Cerebellar cortex (tissue), 1 donor: Measurements from ENCODE around the gene MOB1A.
A peak's percentile ranks its signal among the peaks of the same experiment; 100 is the strongest.
"Not testable (repeated sequence)": the region's sequence is repeated elsewhere in the genome, so short reads cannot be mapped to it uniquely, and the experiment has no call there.

Source experiments
- DNase-seq: peaks from one replicate; pipeline ENCODE4 v3.0.0-alpha.2; 2015; ENCODE audit warnings: low spot score

The MOB1A gene

DNA sequence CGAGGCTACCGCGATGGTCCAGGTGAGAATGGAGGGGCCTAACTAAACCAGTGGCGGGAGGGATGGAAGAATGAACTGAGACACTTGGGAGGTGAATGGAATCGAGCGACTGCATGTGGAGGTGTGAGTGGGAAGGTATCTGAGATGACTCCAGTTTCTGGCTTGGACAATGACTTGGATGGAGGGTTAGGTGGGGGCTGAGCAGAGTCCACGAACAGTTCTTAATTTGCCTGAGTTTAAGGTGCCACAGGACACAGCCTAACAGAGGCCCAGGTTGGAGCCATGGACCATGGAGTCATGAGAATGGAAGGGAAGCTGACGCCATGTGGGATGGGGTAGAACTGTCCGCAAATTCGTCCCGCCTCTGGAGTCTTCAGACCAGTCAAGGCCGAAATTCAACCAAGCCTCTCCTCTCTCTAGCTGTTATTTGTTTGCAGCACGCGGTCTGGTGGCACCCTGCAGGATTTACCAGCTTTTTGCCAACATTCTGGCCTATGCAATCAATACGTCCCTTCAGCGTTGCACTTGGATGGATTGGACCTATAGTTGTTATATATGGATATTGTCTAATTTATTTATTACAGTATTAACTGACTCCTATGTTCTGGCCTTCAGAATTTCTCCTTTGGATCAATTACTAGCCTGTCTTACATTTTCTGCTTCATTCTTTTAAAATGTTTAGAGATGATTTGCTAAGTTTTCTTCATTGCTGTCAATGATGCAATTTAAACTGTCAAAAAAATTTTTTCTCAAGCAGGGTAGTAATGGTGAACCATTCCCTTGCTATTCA is 30.0 kb downstream of the MOB1A start:
- DNase-seq = peak; percentile 57

DNA sequence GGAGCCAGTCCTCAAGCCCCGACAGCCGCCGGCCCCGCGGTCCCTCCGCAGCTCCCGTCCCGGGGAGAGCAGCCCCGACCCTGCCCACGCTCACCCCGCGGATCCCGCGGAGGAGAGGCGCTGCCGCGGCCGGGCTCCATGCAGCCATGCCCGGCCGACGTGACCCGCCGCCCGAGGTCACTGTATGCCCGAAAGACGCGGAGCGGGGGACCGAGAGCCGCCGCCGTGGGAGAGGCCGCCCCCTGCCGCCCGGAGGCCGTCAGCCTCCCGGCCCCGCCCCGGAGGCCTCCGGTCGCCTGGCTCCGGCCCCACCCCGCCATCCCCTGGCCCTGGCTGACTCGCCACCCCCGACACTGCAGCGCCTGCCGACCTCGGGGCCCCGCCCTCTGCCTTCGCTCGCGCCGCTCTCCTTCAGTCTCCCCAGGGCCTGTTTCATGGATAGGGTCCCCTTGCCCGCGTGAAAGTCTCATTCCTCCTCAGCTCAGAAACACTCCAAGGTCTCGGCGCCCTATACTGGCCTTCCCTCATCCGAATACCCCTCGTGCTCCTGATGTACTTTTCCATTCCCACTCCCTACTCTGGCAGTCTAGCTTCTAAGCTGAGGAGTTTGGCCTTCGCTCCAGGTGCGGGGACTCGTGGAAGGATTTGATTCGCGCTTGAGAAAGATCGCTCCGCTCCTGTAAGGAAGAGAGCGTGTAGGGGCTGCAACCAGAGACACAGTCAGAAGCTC is 30.8 kb downstream of the MOB1A start, which contains the start of gene BOLA3:
TSS of gene BOLA3 (minus strand) at position 186 of the 730 bp plus-strand sequence. CDS start at position 148, 38 bp downstream.
- peak; percentile 86 for DNase-seq

DNA sequence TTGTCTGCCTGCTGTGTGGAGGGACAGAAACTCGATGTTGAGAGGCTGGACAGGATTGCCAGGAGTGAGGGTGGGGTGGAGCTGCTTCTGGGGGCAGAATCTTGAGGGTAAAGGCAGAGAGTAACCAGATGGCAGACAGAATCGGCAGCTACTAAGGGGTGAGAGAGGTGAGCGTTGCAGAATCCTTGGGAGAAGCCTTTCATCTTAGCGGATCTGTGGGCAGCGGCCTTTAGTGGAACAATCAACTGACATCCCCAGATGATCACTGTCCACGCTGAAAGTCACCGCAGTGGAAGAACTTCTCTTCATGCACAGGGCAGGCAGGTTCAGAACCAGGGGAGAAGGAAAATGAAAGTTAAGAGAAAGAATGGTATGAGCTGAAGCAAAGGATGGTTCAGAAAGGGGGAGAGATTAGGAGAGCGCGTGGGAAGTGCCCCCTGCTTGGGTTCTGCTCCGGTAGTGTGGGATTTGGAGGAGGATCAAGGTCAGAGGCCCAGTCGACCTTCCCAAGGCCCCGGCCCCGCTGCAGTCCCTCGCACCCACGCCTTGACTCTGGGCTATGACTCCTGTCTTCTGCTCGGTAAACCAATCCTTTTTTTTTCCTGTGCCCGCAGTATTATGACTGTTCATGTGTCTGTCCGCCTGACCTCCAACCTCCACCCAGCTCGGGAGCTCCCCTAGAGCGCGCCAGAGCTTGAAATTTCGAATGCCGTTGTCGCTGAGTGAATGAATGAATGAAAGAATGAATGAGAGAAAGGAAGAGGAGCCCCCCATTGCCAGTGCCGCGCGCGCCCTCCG is 31.6 kb downstream of the MOB1A start:
- DNase-seq = peak; percentile 15

DNA sequence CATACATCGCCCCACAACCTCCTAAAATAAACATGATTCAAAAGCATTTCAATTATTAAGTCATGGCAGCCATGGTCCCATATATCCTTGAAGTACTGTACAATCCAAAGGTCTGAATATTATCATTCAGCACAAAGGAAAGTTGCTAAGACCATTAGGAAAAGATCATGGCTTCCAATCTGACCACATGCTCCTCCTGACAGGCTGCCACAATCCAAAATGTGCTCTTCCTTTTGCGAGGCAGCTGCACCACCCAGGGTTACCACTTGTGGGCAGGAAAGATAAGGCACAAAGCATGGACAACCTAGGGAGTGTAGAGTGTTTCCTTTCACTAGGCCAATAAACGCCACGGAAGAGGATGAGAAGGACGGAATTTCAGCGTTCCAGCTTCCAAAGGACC is 36.3 kb downstream of the MOB1A start:
- peak; percentile 51 for DNase-seq

DNA sequence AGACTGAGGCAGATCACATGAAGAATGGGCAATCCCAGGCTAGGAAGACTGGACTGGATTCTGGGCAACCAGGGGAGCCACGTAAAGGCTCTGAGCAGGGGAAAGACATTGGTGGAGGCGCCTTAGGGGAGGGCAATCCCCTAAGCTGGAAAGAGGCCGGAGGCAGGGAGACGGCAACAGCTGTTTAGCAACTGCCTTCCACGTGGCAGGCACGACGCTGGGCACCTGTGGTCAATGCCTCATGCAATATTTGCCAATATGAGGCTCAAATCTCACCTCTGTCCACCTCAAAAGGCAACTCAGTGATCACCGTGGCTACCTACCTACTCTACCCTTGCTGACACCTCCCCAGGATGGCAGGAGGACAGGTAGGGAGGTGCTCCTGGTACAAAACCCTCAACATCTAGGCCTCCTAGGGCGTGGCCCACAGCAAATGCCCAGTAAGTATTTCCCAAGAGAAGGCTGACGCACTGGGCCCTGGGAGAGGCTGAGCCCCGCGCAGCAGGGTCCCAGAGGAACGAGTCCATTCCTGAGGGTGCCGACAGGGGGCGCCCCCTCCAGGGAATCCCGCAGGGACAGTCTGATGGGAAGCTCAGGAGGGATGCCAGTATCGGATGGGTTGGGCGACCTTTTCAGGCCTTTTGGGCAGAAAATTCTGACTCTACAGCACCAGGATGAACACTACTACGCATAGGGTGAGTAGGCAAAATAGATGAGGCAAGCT is 39.9 kb downstream of the MOB1A start:
- DNase-seq = no peak

DNA sequence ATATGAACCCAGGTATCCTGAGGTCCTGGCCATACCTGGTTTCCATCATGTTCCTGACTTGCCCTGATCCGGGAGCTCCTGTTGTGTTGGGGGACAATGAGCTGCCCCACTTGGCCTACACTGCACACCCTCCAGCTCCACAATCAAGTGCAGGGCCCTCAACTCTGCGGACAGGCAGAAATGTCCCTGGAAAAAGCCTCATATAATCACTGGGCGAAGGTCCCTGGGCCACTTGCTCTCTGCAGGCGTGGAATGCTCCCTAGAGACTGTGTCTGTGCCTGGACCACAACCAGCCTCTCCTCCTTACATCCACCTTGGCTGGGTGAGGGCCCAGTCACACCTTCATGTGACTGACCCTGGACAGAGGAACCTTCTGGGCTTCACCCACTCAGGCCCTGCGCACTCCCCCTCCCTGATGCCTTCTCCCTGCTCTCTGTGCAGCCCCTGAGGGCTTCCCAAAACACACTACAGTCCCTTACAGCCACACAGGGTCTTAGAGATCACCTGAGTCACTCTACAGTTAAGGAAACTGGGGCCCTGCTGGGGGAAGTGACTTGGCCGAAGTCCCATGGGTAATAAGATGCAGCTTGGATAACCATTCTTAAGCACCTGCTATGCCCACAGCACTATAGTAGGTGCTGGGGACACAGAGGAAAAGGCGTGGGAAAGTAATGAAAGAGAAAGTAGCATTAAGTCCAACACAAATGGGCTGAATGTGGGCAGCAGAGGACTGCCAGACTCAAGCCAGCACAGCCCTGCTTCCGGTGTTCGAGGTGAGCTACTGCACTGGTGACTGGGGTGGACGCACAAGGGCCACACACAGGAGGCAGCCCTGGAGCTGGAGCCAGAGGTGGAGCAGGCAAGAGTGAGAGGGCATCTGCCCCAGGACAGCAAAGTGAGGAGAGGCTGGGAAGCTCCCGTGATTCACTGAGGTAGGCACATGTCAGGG is 40.8 kb downstream of the MOB1A start:
- DNase-seq = no peak

DNA sequence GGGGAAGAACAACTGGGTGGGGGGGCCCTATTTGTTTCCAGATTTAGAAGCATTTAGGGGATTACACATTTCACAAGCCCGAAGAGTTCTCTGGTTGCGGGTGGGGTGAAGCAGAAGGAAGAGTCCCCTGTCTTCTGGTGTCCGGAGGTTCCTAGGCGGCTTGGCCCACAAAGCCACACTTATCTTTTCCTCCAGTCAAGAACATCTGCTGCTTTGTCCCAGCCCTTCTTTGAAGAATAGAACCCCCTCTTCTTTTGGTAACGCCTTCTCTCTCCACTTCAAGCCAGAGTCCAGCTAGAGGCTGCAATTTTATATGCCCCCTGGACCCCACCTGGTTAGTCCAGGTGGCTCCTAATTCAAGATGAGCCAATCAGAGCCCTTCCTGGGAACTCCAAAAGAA is 46.8 kb downstream of the MOB1A start:
- DNase-seq = no peak

DNA sequence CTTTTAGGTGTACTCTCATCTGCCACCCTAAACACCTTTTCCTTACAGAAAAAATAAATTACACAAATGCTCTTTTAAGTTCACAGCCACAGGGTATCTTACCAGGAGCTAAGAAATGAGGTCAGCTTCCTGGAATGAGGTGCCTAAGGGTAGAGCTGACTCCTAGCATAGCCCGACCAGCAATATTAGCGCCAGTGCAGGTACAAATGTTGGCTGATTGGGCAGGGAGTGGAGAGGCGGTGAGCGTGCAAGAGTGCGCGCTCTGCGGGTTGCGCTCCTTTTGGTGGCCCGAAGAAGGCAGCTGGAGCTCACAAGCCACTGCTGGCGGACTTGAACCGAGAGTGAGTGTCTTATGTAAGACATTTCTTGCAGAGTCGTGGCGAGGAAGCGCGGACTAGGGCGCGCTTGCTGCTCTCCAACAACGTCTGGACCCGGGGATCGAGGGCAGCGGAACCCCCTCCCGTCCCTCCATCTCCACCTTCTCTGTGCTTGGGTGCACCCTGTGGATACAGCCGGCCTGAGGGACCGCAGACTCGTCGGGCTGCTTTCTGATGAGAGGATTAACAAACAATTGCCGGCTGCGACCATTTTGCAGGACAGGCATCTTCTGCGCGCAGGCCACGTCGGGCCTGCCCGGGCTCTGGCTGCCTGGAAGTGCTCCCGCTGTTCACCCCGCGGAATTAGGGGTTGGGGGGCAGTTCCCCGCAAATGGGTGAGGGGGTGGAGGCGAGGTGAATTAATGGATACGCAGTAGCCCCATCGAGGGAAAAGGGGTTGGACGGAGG is 48.3 kb downstream of the MOB1A start:
- DNase-seq = peak; percentile 28

DNA sequence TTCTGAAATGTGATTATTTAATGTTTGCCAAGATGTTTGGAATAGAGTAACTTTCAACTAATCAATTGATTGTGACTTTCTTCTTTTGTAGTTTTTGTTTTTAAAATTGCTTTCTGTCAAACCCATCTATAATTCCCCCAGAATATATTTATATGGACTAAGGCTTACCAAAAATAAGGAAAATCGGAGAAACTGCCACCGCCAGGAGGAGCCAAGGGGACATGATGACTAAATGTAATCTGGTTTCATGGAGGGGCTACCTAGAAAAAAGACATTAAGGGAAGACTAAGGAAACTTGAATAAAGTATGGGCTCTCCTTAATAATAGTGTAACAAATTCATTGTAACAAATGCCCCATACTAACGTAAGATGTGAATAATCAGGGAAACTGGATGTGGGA is 50.5 kb downstream of the MOB1A start:
- DNase-seq = no peak

DNA sequence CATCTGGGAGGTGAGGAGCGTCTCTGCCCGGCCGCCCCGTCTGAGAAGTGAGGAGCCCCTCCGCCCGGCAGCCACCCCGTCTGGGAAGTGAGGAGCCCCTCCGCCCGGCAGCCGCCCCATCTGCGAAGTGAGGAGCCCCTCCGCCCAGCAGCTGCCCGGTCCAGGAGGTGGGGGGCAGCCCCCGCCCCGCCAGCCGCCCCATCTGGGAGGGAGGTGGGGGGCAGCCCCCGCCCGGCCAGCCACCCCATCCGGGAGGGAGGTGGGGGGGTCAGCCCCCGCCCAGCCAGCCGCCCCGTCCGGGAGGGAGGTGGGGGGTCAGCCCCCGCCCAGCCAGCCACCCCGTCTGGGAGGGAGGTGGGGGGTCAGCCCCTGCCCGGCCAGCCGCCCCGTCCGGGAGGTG is 54.7 kb downstream of the MOB1A start:
- DNase-seq = not testable (repeated sequence)

DNA sequence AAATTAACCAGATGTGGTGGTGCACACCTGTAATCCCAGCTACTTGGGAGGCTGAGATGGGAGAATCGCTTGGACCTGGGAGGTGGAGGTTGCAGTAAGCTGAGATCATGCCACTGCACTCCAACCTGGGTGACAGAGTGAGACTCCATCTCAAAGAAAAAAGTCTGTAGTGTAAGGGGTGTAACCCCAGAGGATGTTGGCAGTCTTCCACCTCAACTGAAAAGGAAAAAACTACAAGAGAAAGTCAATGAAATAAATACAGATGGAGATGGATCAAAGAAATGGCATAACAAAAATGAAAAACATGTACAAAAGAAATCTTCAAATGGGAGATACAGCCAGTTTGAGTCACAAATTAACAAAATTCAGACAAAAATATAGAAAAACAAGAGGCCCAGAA is 56.8 kb downstream of the MOB1A start:
- DNase-seq = not testable (repeated sequence)

DNA sequence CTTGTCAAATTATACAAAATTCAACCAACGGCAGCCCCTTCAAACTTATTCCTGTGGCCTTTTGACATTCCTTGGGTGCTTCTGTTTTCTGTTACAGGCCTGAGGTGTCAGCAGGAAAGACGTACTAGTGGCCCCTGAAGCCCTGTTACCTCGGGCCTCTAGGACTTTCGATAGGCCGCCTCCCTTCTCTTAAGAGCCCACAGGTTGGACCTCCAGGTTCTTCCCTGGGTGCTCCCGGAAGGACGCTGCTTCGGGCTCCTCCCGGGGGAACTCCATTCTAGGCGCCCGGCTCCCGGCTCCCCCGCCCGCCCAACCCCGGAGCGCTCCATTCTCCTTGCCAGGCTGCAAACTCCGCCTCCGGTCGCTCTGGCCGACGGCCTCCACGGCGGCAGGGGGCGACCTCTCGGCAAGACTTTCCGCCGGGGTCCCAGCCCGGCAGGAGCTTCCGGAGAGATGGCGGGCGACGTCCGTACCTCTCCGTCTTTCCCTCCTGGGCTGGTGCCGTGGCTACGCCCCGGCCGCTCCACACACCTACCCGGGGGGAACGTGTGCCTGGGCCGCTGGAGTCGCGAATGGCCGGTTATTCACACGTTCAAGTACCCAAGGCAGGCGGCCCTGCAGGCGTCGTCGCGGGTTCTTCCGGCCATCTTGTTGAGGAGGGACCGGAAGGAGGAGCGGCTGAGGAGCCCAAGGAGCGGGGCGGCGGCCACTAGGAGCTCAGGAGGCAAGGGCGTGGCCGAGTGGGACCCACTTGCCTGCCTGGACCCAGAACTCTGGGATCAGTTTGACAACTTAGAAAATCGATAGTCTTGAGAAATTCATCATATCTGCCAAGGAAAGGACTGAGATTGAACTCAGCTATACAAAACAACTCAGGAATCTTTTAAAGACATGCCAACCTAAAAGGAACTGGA is 58.5 kb downstream of the MOB1A start:
- peak; percentile 70 for DNase-seq

DNA sequence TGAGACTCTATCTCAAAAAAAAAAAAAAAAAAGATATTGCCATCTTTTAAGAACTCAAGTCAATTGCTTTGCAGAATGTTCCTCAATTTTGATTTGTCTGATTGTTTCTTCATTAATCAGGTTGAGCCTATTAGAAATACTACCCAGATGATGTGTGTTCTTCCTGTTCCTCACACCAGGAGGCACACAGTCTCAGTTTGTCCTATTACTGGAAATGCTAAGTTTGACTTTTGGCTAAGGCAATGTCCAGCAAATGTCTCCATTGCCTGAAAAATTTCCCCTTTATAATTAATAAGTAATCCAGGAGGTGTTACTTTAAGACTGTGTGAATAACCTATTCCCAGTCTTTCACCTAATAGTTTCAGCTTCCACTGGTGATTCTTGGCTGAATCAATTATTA is 59.3 kb downstream of the MOB1A start:
- no peak for DNase-seq

DNA sequence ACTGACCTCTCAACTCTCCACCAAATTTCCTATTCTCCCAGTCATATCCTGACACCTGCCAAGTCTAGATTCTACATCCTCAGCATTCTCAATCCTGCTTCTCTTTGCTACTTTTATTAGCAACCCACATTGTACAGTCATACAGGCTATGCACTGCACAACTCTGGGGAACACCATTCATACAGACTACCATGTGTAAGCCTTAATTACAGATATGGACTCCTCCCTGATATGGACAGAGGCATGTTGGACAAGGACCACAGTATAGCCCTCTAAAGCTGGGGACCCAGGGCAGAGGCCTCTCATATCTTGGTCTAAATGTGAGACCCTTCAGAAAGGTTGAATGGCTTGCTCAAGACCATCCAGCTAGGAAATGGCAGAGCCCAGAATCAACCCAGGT is 67.3 kb downstream of the MOB1A start:
- DNase-seq = no peak

DNA sequence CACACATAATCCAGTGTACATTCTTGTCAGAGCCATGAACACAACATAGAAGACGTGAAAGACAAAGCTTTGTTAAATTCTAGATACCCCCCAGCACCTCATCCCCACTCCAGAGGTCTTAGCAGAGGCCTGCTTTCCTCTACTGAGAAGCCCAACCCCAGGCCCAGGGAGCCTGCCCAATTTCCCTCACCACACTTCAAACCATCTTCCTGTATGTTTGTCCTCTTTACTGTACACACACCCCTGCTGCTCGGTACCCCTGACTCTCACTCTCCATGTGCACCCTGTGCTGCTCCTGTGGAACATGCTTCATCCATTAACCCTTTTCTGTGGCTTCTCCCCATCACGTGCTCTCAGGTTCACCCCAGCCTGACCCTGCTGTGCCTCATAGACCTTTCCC is 68.1 kb downstream of the MOB1A start:
- DNase-seq = no peak

DNA sequence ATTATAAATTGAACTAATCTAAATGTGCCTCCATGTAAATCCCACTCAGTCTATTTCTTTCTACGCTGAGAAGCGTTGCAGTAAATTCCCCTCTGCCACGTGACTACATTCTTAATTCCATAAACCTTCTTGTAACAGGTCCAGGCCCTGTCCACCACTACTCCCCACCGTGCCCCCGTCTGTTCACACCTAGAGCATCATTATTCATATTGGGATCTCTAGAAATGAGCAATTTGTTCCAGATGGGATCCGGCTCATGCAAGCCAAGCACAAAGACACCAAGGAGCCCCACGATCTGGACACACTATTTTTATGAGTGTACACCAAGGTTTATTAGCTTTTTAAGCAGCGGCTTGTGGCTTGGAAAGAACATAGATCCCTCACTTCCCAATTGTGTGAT is 69.1 kb downstream of the MOB1A start:
- DNase-seq = peak; percentile 97

DNA sequence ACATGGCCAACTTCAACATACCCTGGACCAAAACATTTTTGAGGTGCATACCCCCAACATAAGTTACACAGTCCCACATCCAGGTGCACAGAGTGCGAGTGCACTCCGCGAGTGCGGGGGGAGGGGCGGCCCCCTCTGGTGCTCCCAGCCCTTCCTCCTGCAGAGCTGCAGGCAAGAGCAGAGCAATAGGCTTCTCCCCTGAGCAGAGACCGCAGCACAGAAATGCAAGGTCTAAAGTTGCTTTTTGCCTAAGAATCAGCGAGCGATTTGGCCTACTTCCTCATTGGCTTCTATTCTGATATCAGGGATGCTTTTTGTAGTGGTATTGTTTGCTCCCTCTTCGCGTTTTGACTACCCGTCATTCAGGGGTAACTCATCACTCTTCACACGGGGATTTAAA is 71.6 kb downstream of the MOB1A start:
- no peak for DNase-seq

DNA sequence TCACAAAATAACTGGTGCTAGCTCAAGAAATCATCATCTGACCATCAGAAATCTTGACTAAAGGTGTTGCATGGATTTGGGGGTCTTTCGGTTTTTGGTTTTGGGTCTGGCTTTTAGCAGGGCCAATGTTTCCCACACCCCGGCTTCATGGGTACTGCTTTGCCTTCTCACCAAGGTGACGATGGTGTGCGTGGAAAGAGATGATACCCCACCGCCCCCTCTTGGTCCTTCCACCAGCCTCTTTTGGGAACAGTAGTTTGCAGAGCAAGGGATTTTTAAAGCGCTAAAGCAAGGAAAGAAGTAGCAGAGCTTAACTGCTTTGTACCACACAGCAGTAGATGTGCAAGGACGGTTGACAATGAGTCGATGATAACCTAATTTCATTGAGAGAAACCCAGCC is 73.3 kb downstream of the MOB1A start:
- DNase-seq = no peak

DNA sequence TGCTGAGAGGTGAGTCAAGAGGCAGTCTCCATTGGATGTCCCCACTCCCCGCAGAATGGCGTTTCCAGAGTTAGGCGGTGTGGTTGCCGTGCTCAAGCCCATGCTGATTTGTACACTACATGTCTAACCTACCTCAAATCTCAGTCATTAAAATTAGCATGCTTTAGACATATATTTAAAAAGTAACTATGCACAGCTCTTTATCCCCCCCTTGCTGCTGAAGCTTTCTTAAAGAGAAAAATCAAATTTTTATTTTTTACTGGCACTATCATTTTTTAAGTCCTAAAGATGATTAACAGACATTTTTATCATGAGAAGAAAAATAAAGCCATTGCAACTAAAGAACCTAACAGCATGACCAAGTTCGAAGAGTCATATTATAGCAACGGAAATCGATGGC is 73.8 kb downstream of the MOB1A start:
- DNase-seq = no peak
